ENCODE measurements around the gene WASF3.

Gene WASF3

GRCh38 chr13:26680572-26680971, 123.1 kb downstream of the WASF3 start:
- Histone ChIP-seq H3F3A (ENCODE audit: insufficient read depth, low read length) (no peaks in the 10 kb centered on the region), H3K79me2 (ENCODE audit: insufficient read depth, low read length) (no peaks in the 10 kb centered on the region), H3K27me3 (ENCODE audit: insufficient read depth, low read length) (0 out of 2 replicates have a peak, but pooled peaks cover 3% of the 10 kb centered on the region), H3K9me3 (ENCODE audit: low read length) (no peaks in the 10 kb centered on the region), H3K9me2 (ENCODE audit: low read depth, low read length) (no peaks in the 10 kb centered on the region), H4K20me1 (ENCODE audit: insufficient read depth, low read length) (no peaks in the 10 kb centered on the region), H3K4me1 (ENCODE audit: insufficient read depth, low read length, severe bottlenecking) (no peaks in the 10 kb centered on the region), H3K36me3 (ENCODE audit: insufficient read depth, low read length) (no peaks in the 10 kb centered on the region), H2AFZ (ENCODE audit: low read length) (no peak overlapping the region), H3K9ac (ENCODE audit: low read length) (no peak overlapping the region), H3K4me2 (ENCODE audit: low read length) (no peak overlapping the region), H3K4me3 (ENCODE audit: low read depth, low read length, poor library complexity, severe bottlenecking) (no peak overlapping the region), H3K27ac (ENCODE audit: low read depth, low read length, poor library complexity, severe bottlenecking) (no peak overlapping the region)
- TF ChIP-seq CTCF (IDR thresholded peaks at IDR 0.05; ENCODE audit: low read length) (no peak), EZH2 (IDR thresholded peaks at IDR 0.05; ENCODE audit: borderline replicate concordance, low read length) (no peak)

GRCh38 chr13:26681036-26681435, 123.6 kb downstream of the WASF3 start:
- Histone ChIP-seq H3K9ac (ENCODE audit: low read length) (no peak overlapping the region), H3K4me2 (ENCODE audit: low read length) (no peak overlapping the region)

GRCh38 chr13:26682606-26683005, 125.1 kb downstream of the WASF3 start:
- Histone ChIP-seq H3K9me3 (ENCODE audit: low read length) (no peaks in the 10 kb centered on the region), H3K79me2 (ENCODE audit: insufficient read depth, low read length) (no peaks in the 10 kb centered on the region), H3K4me3 (ENCODE audit: low read depth, low read length, poor library complexity, severe bottlenecking) (no peak overlapping the region), H3F3A (ENCODE audit: insufficient read depth, low read length) (no peaks in the 10 kb centered on the region), H3K36me3 (ENCODE audit: insufficient read depth, low read length) (no peaks in the 10 kb centered on the region), H4K20me1 (ENCODE audit: insufficient read depth, low read length) (no peaks in the 10 kb centered on the region), H3K9me2 (ENCODE audit: low read depth, low read length) (no peaks in the 10 kb centered on the region), H3K27ac (ENCODE audit: low read depth, low read length, poor library complexity, severe bottlenecking) (no peak overlapping the region), H3K9ac (ENCODE audit: low read length) (no peak overlapping the region), H3K4me2 (ENCODE audit: low read length) (no peak overlapping the region), H2AFZ (ENCODE audit: low read length) (no peak overlapping the region), H3K4me1 (ENCODE audit: insufficient read depth, low read length, severe bottlenecking) (no peaks in the 10 kb centered on the region), H3K27me3 (ENCODE audit: insufficient read depth, low read length) (0 out of 2 replicates have a peak, but pooled peaks cover 3% of the 10 kb centered on the region)
- no peak for TF ChIP-seq CTCF (IDR thresholded peaks at IDR 0.05; ENCODE audit: low read length)
- TF ChIP-seq EZH2 (IDR thresholded peaks at IDR 0.05; ENCODE audit: borderline replicate concordance, low read length), result no peak

More at GRCh38 chr13:26681036-26681435, 123.6 kb downstream of the WASF3 start:
- TF ChIP-seq CTCF (IDR thresholded peaks at IDR 0.05; ENCODE audit: low read length) (no peak), EZH2 (IDR thresholded peaks at IDR 0.05; ENCODE audit: borderline replicate concordance, low read length) (no peak)
- no peaks in the 10 kb centered on the region for H4K20me1 ChIP-seq (ENCODE audit: insufficient read depth, low read length)
- no peaks in the 10 kb centered on the region for H3F3A ChIP-seq (ENCODE audit: insufficient read depth, low read length)
- H3K79me2 ChIP-seq (ENCODE audit: insufficient read depth, low read length), result no peaks in the 10 kb centered on the region
- H3K36me3 ChIP-seq (ENCODE audit: insufficient read depth, low read length), result no peaks in the 10 kb centered on the region
- no peaks in the 10 kb centered on the region for H3K9me2 ChIP-seq (ENCODE audit: low read depth, low read length)
- H3K4me1 ChIP-seq (ENCODE audit: insufficient read depth, low read length, severe bottlenecking), result no peaks in the 10 kb centered on the region
- no peak overlapping the region for H3K4me3 ChIP-seq (ENCODE audit: low read depth, low read length, poor library complexity, severe bottlenecking)
- H2AFZ ChIP-seq (ENCODE audit: low read length), result no peak overlapping the region
- no peak overlapping the region for H3K27ac ChIP-seq (ENCODE audit: low read depth, low read length, poor library complexity, severe bottlenecking)
- H3K9me3 ChIP-seq (ENCODE audit: low read length), result no peaks in the 10 kb centered on the region
- 0 out of 2 replicates have a peak, but pooled peaks cover 3% of the 10 kb centered on the region for H3K27me3 ChIP-seq (ENCODE audit: insufficient read depth, low read length)
